DLD1 (cell line): Measurements from ENCODE around the gene RFC5.
"Not testable (repeated sequence)": the region's sequence is repeated elsewhere in the genome, so short reads cannot be mapped to it uniquely, and the experiment has no call there.

Source experiments
- in situ Hi-C: cut with HindIII; loops from 2 replicates; pipeline ENCODE4 v1.10.0; 2017; ENCODE audit warnings: low sequenced_read_pairs

The RFC5 gene

DNA sequence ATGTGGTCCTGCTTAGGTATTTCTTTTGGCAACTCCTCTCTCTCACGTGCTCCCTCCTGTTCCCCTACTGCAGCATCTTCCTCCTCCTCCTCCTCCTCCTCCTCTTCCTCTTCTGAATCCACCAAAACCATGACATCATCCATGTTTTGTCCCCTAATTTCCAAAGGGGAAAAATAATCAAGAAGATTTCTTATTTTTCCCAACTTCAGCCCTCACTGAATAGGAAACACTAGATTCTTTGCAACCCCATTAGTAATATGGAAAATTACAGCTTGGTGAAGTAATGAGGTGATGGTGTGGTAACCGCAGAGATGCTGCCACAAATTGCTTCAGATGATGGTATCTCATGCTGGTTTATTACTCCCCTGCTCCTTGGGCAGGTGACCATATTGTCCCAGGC lies 51.9 kb downstream of the RFC5 start:
- in situ Hi-C loops = no loop called here

DNA sequence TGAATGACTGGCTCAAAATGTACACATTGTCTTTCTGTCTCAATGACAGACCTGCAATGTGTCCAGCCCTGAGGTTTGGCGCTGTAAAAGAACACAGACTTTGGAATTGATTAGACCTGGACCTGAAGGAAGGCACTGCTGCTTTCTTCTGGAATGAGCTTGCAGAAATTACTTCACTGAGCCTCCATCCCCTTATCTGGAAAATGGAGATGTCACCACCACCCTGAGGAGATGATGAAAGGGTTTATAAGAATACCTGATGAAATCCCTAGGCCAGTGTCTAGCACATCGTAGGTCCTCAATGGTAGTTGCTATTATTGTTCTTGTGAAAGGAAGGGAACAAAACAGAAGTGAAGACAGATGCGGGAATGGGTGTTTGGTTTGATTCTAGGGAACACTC lies 54.1 kb downstream of the RFC5 start:
- in situ Hi-C loops = no loop called here

DNA sequence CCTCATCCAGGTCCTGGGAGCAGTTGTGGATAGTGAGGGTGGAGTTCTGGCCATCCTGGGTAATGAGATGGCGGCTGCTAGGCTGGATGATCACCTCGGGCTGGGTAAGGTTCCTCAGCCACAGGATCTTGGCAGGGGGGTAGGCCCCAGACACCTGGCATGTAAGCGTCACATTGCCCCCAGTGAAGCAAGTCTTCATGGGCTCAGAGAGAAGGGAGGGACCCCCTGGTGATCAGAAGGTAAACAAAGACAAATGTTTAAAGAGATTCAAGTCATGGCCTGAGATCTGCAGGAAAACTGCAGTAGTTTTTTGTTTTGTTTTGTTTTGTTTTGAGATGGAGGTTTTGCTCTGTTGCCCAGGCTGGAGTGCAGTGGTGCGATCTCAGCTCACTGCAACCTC lies 57.3 kb downstream of the RFC5 start:
- in situ Hi-C loops = no loop called here

DNA sequence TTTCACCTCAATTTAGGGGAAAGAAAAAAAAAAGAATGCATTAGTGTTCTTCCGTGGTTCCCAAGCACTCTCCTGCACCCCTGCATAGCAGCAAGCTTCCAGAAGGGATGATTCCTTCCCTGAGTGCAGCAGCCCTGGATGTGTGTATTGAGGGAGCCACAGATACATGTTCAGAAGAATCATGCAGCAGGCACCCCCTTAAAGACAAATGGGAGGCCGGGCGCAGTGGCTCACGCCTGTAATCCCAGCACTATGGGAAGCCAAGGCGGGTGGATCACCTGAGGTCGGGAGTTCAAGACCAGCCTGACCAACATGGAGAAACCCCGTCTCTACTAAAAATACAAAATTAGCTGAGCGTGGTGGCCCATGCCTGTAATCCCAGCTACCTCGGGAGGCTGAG lies 65.0 kb downstream of the RFC5 start:
- in situ Hi-C loops = not testable (repeated sequence)
